HG03457 (cell line): ENCODE measurements around the gene MAEA.
"Not testable (repeated sequence)": the region's sequence is repeated elsewhere in the genome, so short reads cannot be mapped to it uniquely, and the experiment has no call there.

Source experiments
- ATAC-seq: cut with Tn5 transposase; IDR thresholded peaks from one replicate; pipeline ENCODE4 v1.9.1; 2021; ENCODE audit warnings: moderate number of reproducible peaks; ENCODE audit not compliant: unreplicated experiment

MAEA gene

DNA sequence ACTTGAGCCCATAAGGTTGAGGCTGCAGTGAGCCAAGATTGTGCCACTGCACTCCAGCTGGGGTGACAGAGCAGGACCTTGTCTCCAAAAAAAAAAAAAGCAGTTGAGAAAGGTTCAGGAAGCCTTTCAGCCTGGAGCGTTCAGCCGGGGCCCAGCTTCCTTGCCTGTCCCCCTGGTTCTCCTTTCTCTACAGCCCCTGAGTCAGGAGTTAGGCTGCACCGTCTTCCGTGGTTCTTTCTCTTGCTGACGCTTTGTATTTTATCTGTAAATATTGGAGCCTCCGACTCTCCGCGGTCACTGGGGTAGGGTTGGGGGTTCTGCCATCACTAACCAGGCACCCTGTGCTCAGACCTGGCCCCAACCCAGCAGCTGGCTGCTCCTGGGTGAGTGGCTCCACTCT, 43.6 kb downstream of the MAEA start:
- no peak for ATAC-seq

DNA sequence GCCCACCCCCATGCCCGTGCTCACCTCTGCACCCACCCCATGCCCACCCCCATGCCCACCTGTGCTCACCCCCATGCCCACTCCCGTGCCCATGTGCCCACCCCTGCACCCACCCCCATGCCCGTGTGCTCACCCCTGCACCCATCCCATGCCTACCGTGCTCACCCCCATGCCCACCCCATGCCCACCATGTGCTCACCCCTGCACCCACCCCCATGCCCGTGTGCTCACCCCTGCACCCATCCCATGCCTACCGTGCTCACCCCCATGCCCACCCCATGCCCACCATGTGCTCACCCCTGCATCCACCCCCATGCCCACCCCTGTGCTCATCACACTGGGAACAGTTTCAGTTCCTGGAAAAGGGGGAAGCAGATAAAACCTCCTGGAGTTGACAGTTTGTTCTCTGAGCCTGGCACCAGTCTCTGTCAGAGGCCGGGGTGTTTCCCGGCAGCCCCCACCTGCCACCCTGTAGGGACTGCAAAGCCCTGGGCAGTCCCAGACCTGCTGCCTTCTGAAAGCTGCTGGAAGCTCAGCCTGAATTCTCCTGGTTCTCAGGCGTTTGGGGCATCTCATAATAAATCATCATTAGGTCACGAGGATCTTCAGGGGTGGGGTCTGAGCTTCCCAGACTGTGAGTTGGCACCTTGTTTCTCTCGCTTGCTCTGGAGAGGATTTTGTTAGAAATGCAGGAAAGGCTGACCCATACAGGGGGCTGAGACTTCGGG, 44.3 kb downstream of the MAEA start:
- ATAC-seq: not testable (repeated sequence)

DNA sequence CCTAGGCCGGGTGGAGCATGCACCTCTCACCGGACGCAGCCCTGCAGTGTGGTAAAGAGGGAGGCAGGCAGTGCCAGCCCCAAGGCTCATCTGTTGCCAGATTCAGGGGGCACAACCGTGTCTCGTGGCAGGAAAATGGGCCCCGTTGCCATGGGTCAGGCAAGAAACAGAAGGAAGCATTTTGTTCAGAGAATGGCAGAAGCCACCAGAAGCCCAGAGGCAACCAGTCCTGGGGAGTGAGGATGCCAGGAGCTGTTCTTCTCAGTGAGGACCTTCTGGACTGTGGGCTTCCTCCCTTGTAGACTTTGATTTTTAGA, 44.8 kb downstream of the MAEA start:
- ATAC-seq: no peak

- not testable (repeated sequence) for ATAC-seq
Observed at GRCh38 chr4:1335193-1335883, 45.6 kb downstream of the MAEA start.

DNA sequence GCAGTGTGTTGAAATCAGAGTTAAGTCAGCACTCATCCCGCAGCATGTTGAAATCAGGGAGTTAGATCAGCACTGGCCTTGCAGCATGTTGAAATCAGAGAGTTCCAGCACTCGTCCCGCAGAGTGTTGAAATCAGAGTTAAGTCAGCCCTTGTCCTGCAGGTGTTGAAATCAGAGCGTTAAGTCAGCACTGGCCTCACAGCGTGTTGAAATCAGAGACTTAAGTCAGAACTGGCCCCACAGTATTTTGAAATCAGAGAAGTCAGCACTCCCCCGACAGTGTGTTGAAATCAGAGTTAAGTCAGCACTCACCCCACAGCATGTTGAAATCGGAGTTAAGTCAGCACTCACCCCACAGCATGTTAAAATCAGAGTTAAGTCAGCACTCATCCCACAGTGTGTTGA, 46.4 kb downstream of the MAEA start:
- ATAC-seq: no peak

- no peak for ATAC-seq
Observed at GRCh38 chr4:1337376-1337831, 47.7 kb downstream of the MAEA start.

DNA sequence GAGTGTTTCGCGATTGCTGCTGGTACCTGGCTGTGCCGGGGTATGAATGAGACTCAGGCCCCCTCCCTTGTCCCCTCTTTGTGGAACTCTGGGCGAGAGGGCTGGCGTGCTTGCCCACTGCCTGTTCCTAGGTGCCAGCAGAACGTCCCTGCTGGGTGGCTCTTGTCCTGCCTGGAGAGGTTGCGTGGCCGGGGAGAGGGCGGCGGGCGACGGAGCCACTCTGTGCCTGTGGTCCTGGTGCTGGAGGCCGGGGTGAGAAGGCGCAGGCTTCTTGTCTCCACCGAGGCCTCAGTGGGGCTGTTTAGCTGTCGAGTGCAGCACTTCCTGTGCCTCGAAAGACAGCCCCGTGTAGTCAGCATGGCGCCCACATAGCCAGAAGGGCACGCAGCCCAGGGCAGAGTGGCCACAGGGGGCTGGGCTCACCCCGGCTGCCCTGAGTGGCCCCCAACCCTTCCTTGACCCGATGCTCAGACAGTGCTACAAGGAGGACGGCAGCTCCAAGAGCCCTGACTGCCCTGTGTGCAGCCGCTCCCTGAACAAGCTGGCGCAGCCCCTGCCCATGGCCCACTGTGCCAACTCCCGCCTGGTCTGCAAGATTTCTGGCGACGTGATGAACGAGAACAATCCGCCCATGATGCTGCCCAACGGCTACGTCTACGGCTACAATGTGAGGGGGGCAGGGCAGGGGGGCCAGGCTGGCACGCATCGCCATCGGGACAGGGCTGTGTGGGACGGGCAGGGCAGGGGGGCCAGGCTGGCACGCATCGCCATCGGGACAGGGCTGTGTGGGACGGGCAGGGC, 48.5 kb downstream of the MAEA start:
- no peak for ATAC-seq

GRCh38 chr4:1338752-1339414, 49.2 kb downstream of the MAEA start:
- no peak for ATAC-seq

DNA sequence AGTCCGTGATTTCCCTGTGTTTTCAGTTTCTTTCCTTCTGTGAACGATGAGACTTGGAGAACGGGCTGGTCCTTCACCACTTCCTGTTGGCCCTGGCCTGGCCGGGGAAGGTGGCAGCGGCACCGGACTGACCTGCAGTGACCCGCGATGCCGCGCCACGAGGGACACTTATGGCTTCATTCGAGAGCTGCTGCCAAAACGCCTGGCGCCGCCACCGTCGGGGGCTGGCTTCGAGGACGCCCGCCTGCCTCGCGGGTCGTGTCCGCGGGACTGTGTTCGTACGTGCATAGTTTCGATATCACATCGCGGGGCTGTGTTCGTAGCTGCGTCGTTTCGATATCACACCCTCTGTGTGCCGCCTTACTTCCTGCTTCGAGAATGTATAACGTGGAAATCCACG, 49.8 kb downstream of the MAEA start:
- ATAC-seq: no peak

GRCh38 chr4:1340181-1340747, 50.6 kb downstream of the MAEA start:
- no peak for ATAC-seq

GRCh38 chr4:1340861-1341260, 51.2 kb downstream of the MAEA start:
- no peak for ATAC-seq

DNA sequence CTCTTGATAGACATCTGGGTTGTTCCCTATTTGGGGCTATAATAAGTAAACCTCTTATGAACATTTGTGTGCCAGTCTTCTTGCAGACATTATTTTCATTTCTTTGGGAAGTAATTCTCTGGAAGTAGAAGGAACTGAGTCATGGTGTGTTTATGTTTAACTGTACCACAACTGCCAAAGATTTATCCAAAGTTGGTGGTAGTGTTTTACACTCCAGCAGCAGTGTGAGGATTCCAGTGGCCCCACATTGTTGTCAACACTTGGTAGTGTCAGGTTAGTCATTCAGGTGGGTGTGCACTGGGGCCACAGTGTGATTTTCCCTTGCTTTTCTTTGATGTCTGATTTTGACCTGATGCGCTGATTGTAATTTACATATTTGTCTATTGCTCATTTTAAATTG, 52.3 kb downstream of the MAEA start:
- ATAC-seq: no peak

DNA sequence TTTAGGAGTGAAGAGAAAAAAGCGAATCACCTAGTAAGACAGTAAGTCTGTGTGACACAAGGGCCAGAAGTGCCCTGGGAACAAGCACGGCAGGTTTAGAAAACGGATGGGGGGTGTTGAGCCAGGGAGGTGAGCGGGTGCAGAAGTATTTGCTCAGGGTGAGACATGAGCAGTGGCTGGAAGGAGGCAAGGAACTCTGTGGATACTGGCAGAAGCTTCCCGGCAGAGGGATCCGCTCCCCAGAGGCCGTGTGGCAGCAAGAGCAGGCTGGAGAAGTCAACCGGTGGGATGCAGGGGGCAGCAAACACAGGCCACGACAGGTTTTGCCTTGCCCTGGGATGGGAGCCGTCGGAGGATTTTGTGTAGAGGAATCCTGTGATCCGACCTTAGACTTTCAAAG, 55.0 kb downstream of the MAEA start:
- ATAC-seq: no peak

DNA sequence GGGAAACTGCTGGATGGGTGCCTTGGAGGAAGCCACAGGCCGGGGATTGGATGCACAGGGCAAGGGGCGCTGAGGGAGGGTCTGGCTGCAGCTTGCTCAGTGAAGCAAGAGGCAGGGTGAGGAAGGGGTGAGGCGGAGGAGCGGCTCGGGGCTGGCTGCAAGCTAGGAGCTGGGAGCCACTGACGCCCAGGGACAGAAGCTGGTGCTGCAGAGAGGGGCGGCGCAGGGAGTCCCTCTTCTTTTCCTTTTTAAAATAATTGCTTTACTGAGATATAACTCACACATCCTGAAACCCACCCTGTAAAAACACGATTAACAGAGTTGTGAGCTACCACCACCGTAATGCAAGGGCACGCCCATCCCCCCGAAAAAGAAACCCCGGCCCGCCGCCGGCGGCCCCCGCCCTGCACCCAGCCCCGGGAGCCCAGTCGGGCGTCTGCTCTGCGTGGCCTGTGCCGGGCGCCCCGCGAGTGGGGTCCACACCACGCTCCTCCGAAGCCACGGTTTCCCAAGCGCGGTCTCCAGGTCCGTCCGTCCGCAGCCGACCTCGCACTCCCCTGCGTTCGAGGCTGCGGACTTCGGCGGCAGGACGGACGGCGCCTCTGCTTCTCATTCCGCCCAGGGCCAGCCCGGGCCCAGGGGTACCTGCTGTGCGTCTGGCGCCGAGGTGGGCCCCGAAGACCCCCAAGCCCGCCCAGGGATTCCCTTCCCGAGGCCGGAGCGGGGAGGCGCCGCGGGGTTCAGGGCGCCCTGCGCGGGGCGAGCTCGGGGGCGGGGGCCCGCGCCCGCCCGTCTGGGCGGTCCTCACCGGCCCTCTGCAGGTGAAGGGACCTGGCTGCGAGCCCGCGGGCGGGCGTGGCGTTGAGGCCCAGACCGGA, 56.5 kb downstream of the MAEA start:
- ATAC-seq: no peak

DNA sequence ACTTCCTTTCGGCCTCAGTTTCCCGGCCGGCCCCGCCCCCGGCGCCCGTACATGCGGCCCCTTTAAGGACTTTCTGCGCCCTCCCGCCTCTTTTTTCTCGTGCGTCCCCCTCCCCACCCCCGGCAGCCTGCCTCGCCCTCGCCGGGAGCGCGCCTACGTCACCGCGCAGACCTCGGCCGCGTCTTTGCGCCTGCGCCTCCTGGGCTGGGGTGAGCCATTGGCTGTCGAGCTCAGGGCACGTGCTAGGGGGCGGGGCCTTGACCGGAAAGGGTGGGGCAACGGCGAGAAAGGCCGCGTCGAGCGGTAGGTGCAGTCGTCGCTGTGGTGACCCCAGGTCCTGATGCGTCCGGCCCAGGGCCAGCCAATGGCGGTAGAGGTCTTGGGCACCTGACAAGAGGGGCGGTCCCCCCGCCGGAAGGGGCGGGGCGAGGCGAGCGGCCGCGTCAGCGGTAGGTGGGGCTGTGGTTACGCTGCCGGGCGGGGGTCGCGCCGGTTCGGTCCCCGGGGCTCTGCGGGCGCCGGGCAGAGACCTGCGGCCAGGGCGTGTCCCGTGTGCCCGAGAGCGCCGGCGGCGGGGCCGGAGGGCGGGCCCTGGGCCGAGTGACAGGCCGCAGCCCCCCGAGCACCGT, 57.2 kb downstream of the MAEA start, which contains the start of gene UVSSA:
Gene UVSSA (plus strand): TSS at position 428 of the 629 bp plus-strand sequence. CDS start 884 bp downstream, outside the sequence.
- peak; percentile 90 for ATAC-seq

GRCh38 chr4:1347410-1347864, 57.7 kb downstream of the MAEA start:
- peak; percentile 20 for ATAC-seq

DNA sequence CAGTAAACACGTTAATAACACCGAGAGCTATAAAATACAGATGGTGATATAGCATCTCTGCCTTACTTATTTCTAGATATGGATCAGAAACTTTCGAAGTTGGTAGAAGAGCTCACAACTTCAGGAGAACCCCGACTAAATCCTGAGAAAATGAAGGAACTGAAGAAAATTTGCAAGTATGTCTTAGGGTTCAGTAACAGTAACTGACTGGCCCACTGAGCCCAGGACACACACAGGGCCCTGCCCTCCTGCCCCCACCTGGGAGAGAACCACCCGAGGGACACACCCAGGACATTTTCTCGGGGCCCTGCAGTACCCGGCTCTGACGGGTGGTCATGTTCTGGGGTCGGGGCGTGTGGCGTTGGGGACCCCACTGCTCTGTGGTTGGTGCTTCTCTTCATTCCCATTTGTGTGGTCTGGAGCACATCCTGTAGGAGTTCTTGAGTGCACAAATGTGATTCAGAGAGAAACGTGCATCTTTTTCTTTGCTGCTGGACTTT, 58.4 kb downstream of the MAEA start:
- no peak for ATAC-seq

- no peak for ATAC-seq
Observed at GRCh38 chr4:1348746-1349145, 59.1 kb downstream of the MAEA start.
